WTC11 (cell line): ENCODE measurements around the gene BROX. TPM values are rescaled to one million over a fixed set of nuclear protein-coding genes. Genes with fewer than 3 reads are reported as not detected.

Experiments
- ATAC-seq: fragments of 200-7000 bp; cut with Tn5 transposase; 2 replicates; pipeline ENCODE4 v1.10.0; 2021; ENCODE audit warnings: mild to moderate bottlenecking, moderate library complexity
- CTCF ChIA-PET: fragments of 300-600 bp; sonication (Branson Sonifier 250); formaldehyde crosslinking; loops from one replicate; lab custom pipeline; 2021; ENCODE audit warnings: antibody characterized with exemption; lab: Charles Lee
- POLR2A ChIA-PET: fragments of 350-600 bp; sonication (Branson Sonifier 250); formaldehyde crosslinking; loops from one replicate; lab custom pipeline; 2021; ENCODE audit warnings: antibody characterized with exemption; lab: Charles Lee
- DNase-seq: peaks from one replicate; pipeline ENCODE4 v3.0.0; 2021; ENCODE audit warnings: low spot score
- H3K27ac Mint-ChIP-seq: 2 replicates; pipeline ENCODE4 v1.8.0; 2021; ENCODE audit warnings: mixed read lengths
- H3K27me3 Mint-ChIP-seq: 2 replicates; pipeline ENCODE4 v1.8.0; 2021; ENCODE audit warnings: low read depth, mild to moderate bottlenecking, moderate library complexity, mixed read lengths
- H3K36me3 Mint-ChIP-seq: 2 replicates; pipeline ENCODE4 v1.8.0; 2021; ENCODE audit warnings: mixed read lengths
- H3K4me1 Mint-ChIP-seq: 2 replicates; pipeline ENCODE4 v1.8.0; 2022; ENCODE audit warnings: mixed read lengths
- H3K4me3 Mint-ChIP-seq: 2 replicates; pipeline ENCODE4 v1.8.0; 2021; ENCODE audit warnings: mild to moderate bottlenecking, moderate library complexity, mixed read lengths
- H3K9me3 Mint-ChIP-seq: 2 replicates; pipeline ENCODE4 v1.8.0; 2021; ENCODE audit warnings: mixed read lengths
- AR ChIP-seq: fragments of 250-450 bp; sonication (Bioruptor Pico); IDR thresholded peaks from 2 replicates; pipeline ENCODE4 v1.9.0; 2021; ENCODE audit warnings: mild to moderate bottlenecking
- ATF2 ChIP-seq: sonication (generic); formaldehyde crosslinking; IDR thresholded peaks from 2 replicates; pipeline ENCODE4 v1.8.1; 2022; ENCODE audit warnings: low read depth, missing genetic modification reagents, borderline replicate concordance
- ATF3 ChIP-seq: sonication (generic); formaldehyde crosslinking; conservative IDR thresholded peaks from 2 replicates; pipeline ENCODE4 v1.8.1; 2022; ENCODE audit warnings: mild to moderate bottlenecking, missing genetic modification reagents
- CBFB ChIP-seq: sonication (generic); formaldehyde crosslinking; IDR thresholded peaks from 2 replicates; pipeline ENCODE4 v1.8.1; 2022; ENCODE audit warnings: mild to moderate bottlenecking, low read depth, missing genetic modification reagents
- CTCF ChIP-seq: fragments of 200-600 bp; IDR thresholded peaks from 2 replicates; pipeline ENCODE4 v1.8.0; 2022; ENCODE audit warnings: antibody characterized with exemption
- ESRRA ChIP-seq: sonication (generic); formaldehyde crosslinking; IDR thresholded peaks from 2 replicates; pipeline ENCODE4 v1.8.1; 2022; ENCODE audit warnings: mild to moderate bottlenecking, missing genetic modification reagents, borderline replicate concordance
- FOXJ3 ChIP-seq: sonication (generic); formaldehyde crosslinking; IDR thresholded peaks from 2 replicates; pipeline ENCODE4 v1.9.0; 2021; ENCODE audit warnings: missing genetic modification reagents, mild to moderate bottlenecking, borderline replicate concordance
- GABPB1 ChIP-seq: sonication (generic); formaldehyde crosslinking; IDR thresholded peaks from 2 replicates; pipeline ENCODE4 v1.8.1; 2023; ENCODE audit warnings: mild to moderate bottlenecking, missing genetic modification reagents
- KAT7 ChIP-seq: sonication (generic); formaldehyde crosslinking; IDR thresholded peaks from 2 replicates; pipeline ENCODE4 v1.8.1; 2023; ENCODE audit warnings: missing genetic modification reagents, mild to moderate bottlenecking, borderline replicate concordance
- NFATC4 ChIP-seq: fragments of 250-450 bp; sonication (Bioruptor Pico); IDR thresholded peaks from 2 replicates; pipeline ENCODE4 v1.9.0; 2021; ENCODE audit warnings: mild to moderate bottlenecking
- NFE2L1 ChIP-seq: sonication (generic); formaldehyde crosslinking; IDR thresholded peaks from 2 replicates; pipeline ENCODE4 v1.8.1; 2023; ENCODE audit warnings: missing genetic modification reagents
- NFYB ChIP-seq: sonication (generic); formaldehyde crosslinking; conservative IDR thresholded peaks from 2 replicates; pipeline ENCODE4 v1.8.0; 2022; ENCODE audit warnings: low read depth, missing genetic modification reagents
- SMAD3 ChIP-seq: sonication (generic); formaldehyde crosslinking; IDR thresholded peaks from 2 replicates; pipeline ENCODE4 v1.8.0; 2022; ENCODE audit warnings: missing genetic modification reagents, mild to moderate bottlenecking, borderline replicate concordance
- SMAD4 ChIP-seq: sonication (generic); formaldehyde crosslinking; IDR thresholded peaks from 2 replicates; pipeline ENCODE4 v1.8.0; 2022; ENCODE audit warnings: mild to moderate bottlenecking, missing genetic modification reagents
- SP1 ChIP-seq: sonication (generic); formaldehyde crosslinking; conservative IDR thresholded peaks from 2 replicates; pipeline ENCODE4 v1.8.1; 2022; ENCODE audit warnings: missing genetic modification reagents
- STAT6 ChIP-seq: sonication (generic); formaldehyde crosslinking; conservative IDR thresholded peaks from 2 replicates; pipeline ENCODE4 v1.8.1; 2023; ENCODE audit warnings: mild to moderate bottlenecking, low read depth, missing genetic modification reagents, moderate library complexity
- TP53 ChIP-seq: sonication (generic); formaldehyde crosslinking; IDR thresholded peaks from 2 replicates; pipeline ENCODE4 v1.8.1; 2023; ENCODE audit warnings: mild to moderate bottlenecking, missing genetic modification reagents
- ZNF232 ChIP-seq: sonication (generic); formaldehyde crosslinking; IDR thresholded peaks from 2 replicates; pipeline ENCODE4 v1.8.0; 2022; ENCODE audit warnings: mild to moderate bottlenecking, missing genetic modification reagents
- ZNF317 ChIP-seq: sonication (generic); formaldehyde crosslinking; IDR thresholded peaks from 2 replicates; pipeline ENCODE4 v1.8.1; 2023; ENCODE audit warnings: low read depth, mild to moderate bottlenecking, moderate library complexity, missing genetic modification reagents, borderline replicate concordance
- ZNF423 ChIP-seq: fragments of 250-450 bp; sonication (Bioruptor Pico); IDR thresholded peaks from 2 replicates; pipeline ENCODE4 v2.1.2; 2022; ENCODE audit warnings: mild to moderate bottlenecking, moderate library complexity
- total RNA-seq: library from RNA; stranded (reverse); gene quantifications from 3 replicates; pipeline ENCODE4 v1.2.3, GENCODE V29; 2021

The BROX gene
- total RNA-seq, 1 experiment from 2014 or later: 27.1 TPM

- no peak for TF ChIP-seq FOXJ3 (CRISPR knock-in tag)
These were observed 2.6 kb upstream of the BROX start (continued) for GRCh38 chr1:222709700-222710153.

GRCh38 chr1:222711319-222712252 lies 778 bp upstream of the BROX start:
- H3K36me3 Mint-ChIP-seq: peaks cover 5% of the 10 kb centered on the region; the same call in 1 of the 2 replicates
- POLR2A ChIA-PET: interaction anchor here (1.7 kb wide), 1 partner anchor 68 kb away, joined by 4 read pairs; no protein-coding TSS in a partner anchor
- TF ChIP-seq AR (CRISPR knock-in tag) (no peak), ESRRA (0 out of 2 replicates have a peak, but pooled peaks have one; percentile 44), SMAD4 (CRISPR knock-in tag) (no peak), CBFB (no peak), KAT7 (CRISPR knock-in tag) (0 out of 2 replicates have a peak, but pooled peaks have one; percentile 75), ZNF232 (CRISPR knock-in tag) (0 out of 2 replicates have a peak, but pooled peaks have one; percentile 17), GABPB1 (0 out of 2 replicates have a peak, but pooled peaks have one; percentile 28)
- peak overlapping the region; percentile 94 for H3K4me3 Mint-ChIP-seq
- ATAC-seq (peak; percentile 27), DNase-seq (peak; percentile 46)
- peak overlapping the region; percentile 90 for H3K27ac Mint-ChIP-seq
- no peaks in the 10 kb centered on the region for H3K9me3 Mint-ChIP-seq
- CTCF ChIA-PET: interaction anchor here (1.8 kb wide), 1 partner anchor 379 kb away, joined by 6 read pairs; no protein-coding TSS in a partner anchor
- peaks cover 16% of the 10 kb centered on the region for H3K4me1 Mint-ChIP-seq
- no peaks in the 10 kb centered on the region for H3K27me3 Mint-ChIP-seq

GRCh38 chr1:222713091-222713961 lies 962 bp downstream of the BROX start:
- POLR2A ChIA-PET: interaction anchor here (0.6 to 1.7 kb wide), 3 partner anchors 23 to 1656 kb away, joined by 3 to 6 read pairs (median 4); partner anchors contain the start of gene FAM177B
- TF ChIP-seq NFYB (CRISPR knock-in tag) (no peak), ATF3 (CRISPR knock-in tag) (no peak), TP53 (CRISPR knock-in tag) (no peak), ZNF317 (CRISPR knock-in tag) (no peak), ATF2 (no peak), CBFB (no peak), SP1 (CRISPR knock-in tag) (peak; percentile 77), STAT6 (CRISPR knock-in tag) (no peak), NFATC4 (CRISPR knock-in tag) (no peak), NFE2L1 (no peak), ZNF423 (CRISPR knock-in tag) (peak; percentile 82), ZNF232 (CRISPR knock-in tag) (no peak), ESRRA (no peak), CTCF (no peak), SMAD3 (CRISPR knock-in tag) (no peak)

More at GRCh38 chr1:222713091-222713961, 962 bp downstream of the BROX start:
- Mint-ChIP-seq H3K4me1 (peaks cover 16% of the 10 kb centered on the region), H3K36me3 (no peaks in the 10 kb centered on the region), H3K27me3 (no peaks in the 10 kb centered on the region), H3K27ac (peak overlapping the region; percentile 98), H3K4me3 (peak overlapping the region; percentile 94), H3K9me3 (no peaks in the 10 kb centered on the region)
- CTCF ChIA-PET: interaction anchor here (1.8 kb wide), 1 partner anchor 377 kb away, joined by 6 read pairs; no protein-coding TSS in a partner anchor
- peak; percentile 80 for ATAC-seq
- peak; percentile 92 for DNase-seq
